HepG2 (cell line): Measurements from ENCODE around the gene ARHGAP10. TPM values are rescaled to one million over a fixed set of nuclear protein-coding genes. Genes with fewer than 3 reads are reported as not detected.
A peak's percentile ranks its signal among the peaks of the same experiment; 100 is the strongest.

Experiments
- EED ChIP-seq: sonication (generic); formaldehyde crosslinking; IDR thresholded peaks from 2 replicates; pipeline ENCODE4 v1.5.0; 2020; ENCODE audit warnings: mild to moderate bottlenecking, missing genetic modification reagents
- EP300 ChIP-seq, 3 experiments: sonication (generic) in 1 of 3; formaldehyde crosslinking in 1 of 3; IDR thresholded peaks; 2 replicates each; pipeline versions ENCODE4 v1.5.1 to v1.6.1; 2011 to 2020; ENCODE audit warnings: low read depth in 2 of 3, low read length in 2 of 3, borderline replicate concordance in 1 of 3, improper control_type of control experiment in 1 of 3, mild to moderate bottlenecking in 1 of 3, missing genetic modification reagents in 1 of 3, moderate library complexity in 1 of 3
- HNRNPL ChIP-seq: fragments of 200-400 bp; formaldehyde crosslinking; IDR thresholded peaks from 2 replicates; pipeline ENCODE4 v1.6.1; 2017; ENCODE audit warnings: mild to moderate bottlenecking, low read depth, low read length
- HOXD1 ChIP-seq: sonication (generic); formaldehyde crosslinking; IDR thresholded peaks from 2 replicates; pipeline ENCODE4 v1.5.0; 2020; ENCODE audit warnings: missing genetic modification reagents
- JUNB ChIP-seq: sonication (generic); formaldehyde crosslinking; IDR thresholded peaks from 2 replicates; pipeline ENCODE4 v1.8.0; 2022; ENCODE audit warnings: missing genetic modification reagents, mild to moderate bottlenecking, borderline replicate concordance
- MEF2D ChIP-seq: sonication (generic); formaldehyde crosslinking; IDR thresholded peaks from 2 replicates; pipeline ENCODE4 v1.5.1; 2020; ENCODE audit warnings: mild to moderate bottlenecking, missing genetic modification reagents
- NR2F1 ChIP-seq, 2 experiments: fragments of 450-650 bp in 1 of 2; formaldehyde crosslinking in 1 of 2; IDR thresholded peaks; 2 replicates each; pipeline versions ENCODE4 v1.5.0 to v1.6.1; 2016 to 2020; ENCODE audit warnings: mild to moderate bottlenecking in 1 of 2, missing compliant biosample characterization in 1 of 2, missing genetic modification reagents in 1 of 2, moderate library complexity in 1 of 2
- NR2F6 ChIP-seq, 2 experiments: IDR thresholded peaks; 2 replicates each; pipeline ENCODE4 v1.6.1; 2016; ENCODE audit warnings: antibody characterized with exemption in 1 of 2, mild to moderate bottlenecking in 1 of 2
- PAF1 ChIP-seq: IDR thresholded peaks from 2 replicates; pipeline ENCODE4 v1.6.1; 2016; ENCODE audit warnings: missing genetic modification reagents, missing compliant biosample characterization
- POLR2AphosphoS2 ChIP-seq: IDR thresholded peaks from 2 replicates; pipeline ENCODE4 v1.6.1; 2011; ENCODE audit warnings: low read depth, low read length, improper control_type of control experiment
- RFXANK ChIP-seq: IDR thresholded peaks from 2 replicates; pipeline ENCODE4 v1.6.1; 2016
- SIN3A ChIP-seq: IDR thresholded peaks from 2 replicates; pipeline ENCODE4 v1.6.1; 2011; ENCODE audit warnings: low read depth, mild to moderate bottlenecking, control low read depth, low read length, borderline replicate concordance
- SNAI1 ChIP-seq: sonication (generic); formaldehyde crosslinking; IDR thresholded peaks from 2 replicates; pipeline ENCODE4 v1.5.0; 2020; ENCODE audit warnings: mild to moderate bottlenecking, missing genetic modification reagents, borderline replicate concordance
- YEATS4 ChIP-seq: sonication (generic); formaldehyde crosslinking; IDR thresholded peaks from 2 replicates; pipeline ENCODE4 v1.4.0; 2020; ENCODE audit warnings: missing genetic modification reagents, borderline replicate concordance
- ZBTB38 ChIP-seq: sonication (generic); formaldehyde crosslinking; IDR thresholded peaks from 2 replicates; pipeline ENCODE4 v1.5.1; 2020; ENCODE audit warnings: mild to moderate bottlenecking, missing genetic modification reagents
- ZNF343 ChIP-seq: sonication (generic); formaldehyde crosslinking; IDR thresholded peaks from 2 replicates; pipeline ENCODE4 v1.4.0; 2020; ENCODE audit warnings: mild to moderate bottlenecking, missing genetic modification reagents
- ZNF44 ChIP-seq: sonication (generic); formaldehyde crosslinking; IDR thresholded peaks from 2 replicates; pipeline ENCODE4 v1.5.1; 2020; ENCODE audit warnings: mild to moderate bottlenecking, missing genetic modification reagents
- ZNF570 ChIP-seq: sonication (generic); formaldehyde crosslinking; IDR thresholded peaks from 2 replicates; pipeline ENCODE4 v1.4.0; 2020; ENCODE audit warnings: mild to moderate bottlenecking, missing genetic modification reagents, borderline replicate concordance
- ZNF703 ChIP-seq: sonication (generic); formaldehyde crosslinking; IDR thresholded peaks from 2 replicates; pipeline ENCODE4 v1.5.1; 2020; ENCODE audit warnings: missing genetic modification reagents, mild to moderate bottlenecking, moderate library complexity, borderline replicate concordance
- ZSCAN25 ChIP-seq: sonication (generic); formaldehyde crosslinking; IDR thresholded peaks from 2 replicates; pipeline ENCODE4 v1.8.0; 2022; ENCODE audit warnings: mild to moderate bottlenecking, missing genetic modification reagents
- polyA plus RNA-seq, 8 experiments: library from polyadenylated mRNA; depleted of rRNA in 3 of 8; stranded (reverse) in 7 of 8; unstranded in 1 of 8; fragments of >200 nt; fragmentation: Illumina TruSeq in 4 of 8; extraction: Trizol in 4 of 8; gene quantifications; 2 replicates each; pipeline versions ENCODE4 v1.2.1 to v1.2.3, GENCODE V29; 2011 to 2016; ENCODE audit warnings: low read depth in 4 of 8, missing spikeins in 1 of 8, mixed read lengths in 1 of 8; ENCODE audit not compliant: insufficient read depth in 1 of 8
- total RNA-seq, 5 experiments: library from RNA; depleted of rRNA; stranded (reverse); fragments of >200 nt; fragmentation: Illumina TruSeq; extraction: Trizol; gene quantifications; 2 replicates each; pipeline ENCODE4 v1.2.3, GENCODE V29; 2016; ENCODE audit warnings: low read depth in 1 of 5
- TF ChIP-seq, protein P1 (sequence below): sonication (generic); formaldehyde crosslinking; IDR thresholded peaks from 2 replicates; pipeline ENCODE4 v1.8.0; 2023; ENCODE audit warnings: mild to moderate bottlenecking, missing genetic modification reagents
- TF ChIP-seq, protein P2 (sequence below): IDR thresholded peaks from 2 replicates; pipeline ENCODE4 v1.6.1; 2016; ENCODE audit warnings: low read depth, missing genetic modification reagents, missing compliant biosample characterization

Gene ARHGAP10
- total and polyA plus RNA-seq, 2 of the 13 experiments (the other 11 are each of a cell fraction or from before 2014, with no cell fraction given), result 0.45 to 1.6 TPM

DNA sequence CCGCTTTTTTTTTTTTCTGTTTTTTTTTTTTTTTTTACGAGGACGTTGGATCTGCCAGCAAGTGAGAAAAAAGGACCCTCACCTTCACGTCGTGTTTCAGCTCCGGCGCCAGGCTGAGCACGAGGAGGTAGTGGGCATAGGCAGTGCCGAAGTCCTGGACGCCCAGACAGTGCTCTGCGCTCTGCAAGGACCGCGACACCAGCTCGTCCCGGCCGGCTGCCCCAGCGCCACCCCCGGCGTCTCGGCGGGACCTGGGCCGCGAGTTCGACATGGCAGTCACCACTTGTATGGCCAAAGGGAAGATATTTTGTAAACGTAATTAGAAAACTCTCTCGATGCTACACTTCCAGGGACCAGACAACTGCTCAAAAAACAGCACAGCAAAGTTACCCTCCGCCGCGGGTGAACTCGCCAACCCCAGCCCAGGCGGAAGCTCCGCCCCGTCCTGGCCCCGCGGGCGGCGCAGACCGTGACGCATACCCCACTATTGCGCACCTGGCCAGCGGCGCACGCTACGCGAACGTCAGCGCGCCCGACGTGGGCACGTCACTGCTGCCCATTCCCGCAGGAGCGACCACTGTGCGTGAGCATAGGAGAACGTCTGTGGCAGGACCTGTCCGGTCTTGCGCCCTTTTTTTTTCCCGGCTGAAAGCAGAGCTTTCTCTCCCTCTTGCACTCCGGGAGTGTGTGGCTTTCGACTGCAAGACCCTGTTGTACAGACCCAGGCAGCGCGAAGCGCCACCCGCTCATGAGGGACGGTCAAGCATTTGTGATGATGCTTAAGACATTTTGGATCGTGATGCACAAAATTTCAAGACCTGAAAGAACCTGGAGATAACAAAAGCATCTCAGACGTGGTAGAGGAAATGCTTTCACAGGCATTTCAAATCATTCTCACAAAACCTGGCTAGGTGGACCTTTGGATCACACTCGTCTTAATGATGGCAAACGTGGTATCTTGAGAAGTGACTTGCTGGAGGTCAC lies 47.9 kb upstream of the ARHGAP10 start, which contains the start of gene PRMT9 (continued):
- TF ChIP-seq SNAI1 (no peak), ZBTB38 (peak; percentile 32; the same call in 1 of the 2 replicates), ZNF44 (CRISPR knock-in tag) (no peak), HOXD1 (CRISPR knock-in tag) (peak; percentile 82), ZNF570 (CRISPR knock-in tag) (no peak), SIN3A (peak; percentile 81; the same call in 1 of the 2 replicates), ZSCAN25 (CRISPR knock-in tag) (no peak), EED (CRISPR knock-in tag) (peak; percentile 67; the same call in 1 of the 2 replicates), MEF2D (CRISPR knock-in tag) (no peak), HNRNPL (no peak), NR2F6 (IDR thresholded peaks at IDR 0.05) (no peak), NR2F6 (CRISPR knock-in tag; IDR thresholded peaks at IDR 0.05) (peak; percentile 39), PAF1 (CRISPR knock-in tag) (no peak), YEATS4 (CRISPR knock-in tag) (peak; percentile 77), EP300 (IDR thresholded peaks at IDR 0.05; ENCODE audit: low read depth in 2 of 2, low read length in 2 of 2) (no peak), EP300 (CRISPR knock-in tag; IDR thresholded peaks at IDR 0.05; ENCODE audit: borderline replicate concordance) (no peak), NR2F1 (CRISPR knock-in tag; IDR thresholded peaks at IDR 0.05) (no peak), ZNF703 (CRISPR knock-in tag) (no peak), RFXANK (no peak), ZNF343 (CRISPR knock-in tag) (no peak), JUNB (CRISPR knock-in tag) (no peak), POLR2AphosphoS2 (no peak)
- TF ChIP-seq, protein P1, sequence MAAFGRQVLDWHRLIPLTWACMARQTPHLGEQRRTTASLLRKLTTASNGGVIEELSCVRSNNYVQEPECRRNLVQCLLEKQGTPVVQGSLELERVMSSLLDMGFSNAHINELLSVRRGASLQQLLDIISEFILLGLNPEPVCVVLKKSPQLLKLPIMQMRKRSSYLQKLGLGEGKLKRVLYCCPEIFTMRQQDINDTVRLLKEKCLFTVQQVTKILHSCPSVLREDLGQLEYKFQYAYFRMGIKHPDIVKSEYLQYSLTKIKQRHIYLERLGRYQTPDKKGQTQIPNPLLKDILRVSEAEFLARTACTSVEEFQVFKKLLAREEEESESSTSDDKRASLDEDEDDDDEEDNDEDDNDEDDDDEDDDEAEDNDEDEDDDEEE (CRISPR knock-in tag), result no peak
- TF ChIP-seq, protein P2, sequence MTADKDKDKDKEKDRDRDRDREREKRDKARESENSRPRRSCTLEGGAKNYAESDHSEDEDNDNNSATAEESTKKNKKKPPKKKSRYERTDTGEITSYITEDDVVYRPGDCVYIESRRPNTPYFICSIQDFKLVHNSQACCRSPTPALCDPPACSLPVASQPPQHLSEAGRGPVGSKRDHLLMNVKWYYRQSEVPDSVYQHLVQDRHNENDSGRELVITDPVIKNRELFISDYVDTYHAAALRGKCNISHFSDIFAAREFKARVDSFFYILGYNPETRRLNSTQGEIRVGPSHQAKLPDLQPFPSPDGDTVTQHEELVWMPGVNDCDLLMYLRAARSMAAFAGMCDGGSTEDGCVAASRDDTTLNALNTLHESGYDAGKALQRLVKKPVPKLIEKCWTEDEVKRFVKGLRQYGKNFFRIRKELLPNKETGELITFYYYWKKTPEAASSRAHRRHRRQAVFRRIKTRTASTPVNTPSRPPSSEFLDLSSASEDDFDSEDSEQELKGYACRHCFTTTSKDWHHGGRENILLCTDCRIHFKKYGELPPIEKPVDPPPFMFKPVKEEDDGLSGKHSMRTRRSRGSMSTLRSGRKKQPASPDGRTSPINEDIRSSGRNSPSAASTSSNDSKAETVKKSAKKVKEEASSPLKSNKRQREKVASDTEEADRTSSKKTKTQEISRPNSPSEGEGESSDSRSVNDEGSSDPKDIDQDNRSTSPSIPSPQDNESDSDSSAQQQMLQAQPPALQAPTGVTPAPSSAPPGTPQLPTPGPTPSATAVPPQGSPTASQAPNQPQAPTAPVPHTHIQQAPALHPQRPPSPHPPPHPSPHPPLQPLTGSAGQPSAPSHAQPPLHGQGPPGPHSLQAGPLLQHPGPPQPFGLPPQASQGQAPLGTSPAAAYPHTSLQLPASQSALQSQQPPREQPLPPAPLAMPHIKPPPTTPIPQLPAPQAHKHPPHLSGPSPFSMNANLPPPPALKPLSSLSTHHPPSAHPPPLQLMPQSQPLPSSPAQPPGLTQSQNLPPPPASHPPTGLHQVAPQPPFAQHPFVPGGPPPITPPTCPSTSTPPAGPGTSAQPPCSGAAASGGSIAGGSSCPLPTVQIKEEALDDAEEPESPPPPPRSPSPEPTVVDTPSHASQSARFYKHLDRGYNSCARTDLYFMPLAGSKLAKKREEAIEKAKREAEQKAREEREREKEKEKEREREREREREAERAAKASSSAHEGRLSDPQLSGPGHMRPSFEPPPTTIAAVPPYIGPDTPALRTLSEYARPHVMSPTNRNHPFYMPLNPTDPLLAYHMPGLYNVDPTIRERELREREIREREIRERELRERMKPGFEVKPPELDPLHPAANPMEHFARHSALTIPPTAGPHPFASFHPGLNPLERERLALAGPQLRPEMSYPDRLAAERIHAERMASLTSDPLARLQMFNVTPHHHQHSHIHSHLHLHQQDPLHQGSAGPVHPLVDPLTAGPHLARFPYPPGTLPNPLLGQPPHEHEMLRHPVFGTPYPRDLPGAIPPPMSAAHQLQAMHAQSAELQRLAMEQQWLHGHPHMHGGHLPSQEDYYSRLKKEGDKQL (CRISPR knock-in tag), result no peak
